GM12875 (cell line): Measurements from ENCODE around the gene GNB1L.

Experiments used
- H3K4me3 ChIP-seq: one replicate; pipeline ENCODE4 v1.5.1; 2011; ENCODE audit warnings: low read depth, low read length, control low read depth
- TF ChIP-seq, protein P1 (sequence below): IDR thresholded peaks from 2 replicates; pipeline ENCODE4 v1.5.1; 2011; ENCODE audit warnings: low read depth, mild to moderate bottlenecking, control low read depth, inconsistent platforms, low read length, moderate library complexity, borderline replicate concordance; ENCODE audit not compliant: insufficient read depth

Gene GNB1L

GRCh38 chr22:19747551-19747950 is 107.1 kb downstream of the GNB1L start:
- TF ChIP-seq, protein P1, sequence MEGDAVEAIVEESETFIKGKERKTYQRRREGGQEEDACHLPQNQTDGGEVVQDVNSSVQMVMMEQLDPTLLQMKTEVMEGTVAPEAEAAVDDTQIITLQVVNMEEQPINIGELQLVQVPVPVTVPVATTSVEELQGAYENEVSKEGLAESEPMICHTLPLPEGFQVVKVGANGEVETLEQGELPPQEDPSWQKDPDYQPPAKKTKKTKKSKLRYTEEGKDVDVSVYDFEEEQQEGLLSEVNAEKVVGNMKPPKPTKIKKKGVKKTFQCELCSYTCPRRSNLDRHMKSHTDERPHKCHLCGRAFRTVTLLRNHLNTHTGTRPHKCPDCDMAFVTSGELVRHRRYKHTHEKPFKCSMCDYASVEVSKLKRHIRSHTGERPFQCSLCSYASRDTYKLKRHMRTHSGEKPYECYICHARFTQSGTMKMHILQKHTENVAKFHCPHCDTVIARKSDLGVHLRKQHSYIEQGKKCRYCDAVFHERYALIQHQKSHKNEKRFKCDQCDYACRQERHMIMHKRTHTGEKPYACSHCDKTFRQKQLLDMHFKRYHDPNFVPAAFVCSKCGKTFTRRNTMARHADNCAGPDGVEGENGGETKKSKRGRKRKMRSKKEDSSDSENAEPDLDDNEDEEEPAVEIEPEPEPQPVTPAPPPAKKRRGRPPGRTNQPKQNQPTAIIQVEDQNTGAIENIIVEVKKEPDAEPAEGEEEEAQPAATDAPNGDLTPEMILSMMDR = no peak
- H3K4me3 ChIP-seq = no peak overlapping the region

DNA sequence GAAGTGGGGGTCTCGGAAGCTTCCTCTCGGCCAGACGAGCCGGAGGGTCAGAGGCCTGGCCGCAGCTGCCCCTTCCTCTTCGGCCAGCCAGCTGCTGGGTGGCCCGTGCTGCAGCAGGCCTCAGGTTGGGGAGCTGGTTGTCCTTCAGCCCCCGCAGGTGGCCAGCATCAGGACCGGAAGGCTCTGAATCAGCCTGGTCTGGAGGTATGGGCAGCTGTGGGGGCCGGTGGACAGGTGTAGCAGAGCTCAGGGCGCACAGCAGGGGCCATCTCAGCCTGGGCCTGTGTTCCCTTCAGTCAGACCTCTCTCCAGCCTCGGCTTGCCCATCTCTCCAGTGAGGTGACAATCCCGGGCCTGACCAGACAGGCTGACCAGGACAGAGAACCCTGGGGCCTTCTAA is 107.9 kb downstream of the GNB1L start:
- H3K4me3 ChIP-seq = no peak overlapping the region
- TF ChIP-seq, protein P1 = no peak

DNA sequence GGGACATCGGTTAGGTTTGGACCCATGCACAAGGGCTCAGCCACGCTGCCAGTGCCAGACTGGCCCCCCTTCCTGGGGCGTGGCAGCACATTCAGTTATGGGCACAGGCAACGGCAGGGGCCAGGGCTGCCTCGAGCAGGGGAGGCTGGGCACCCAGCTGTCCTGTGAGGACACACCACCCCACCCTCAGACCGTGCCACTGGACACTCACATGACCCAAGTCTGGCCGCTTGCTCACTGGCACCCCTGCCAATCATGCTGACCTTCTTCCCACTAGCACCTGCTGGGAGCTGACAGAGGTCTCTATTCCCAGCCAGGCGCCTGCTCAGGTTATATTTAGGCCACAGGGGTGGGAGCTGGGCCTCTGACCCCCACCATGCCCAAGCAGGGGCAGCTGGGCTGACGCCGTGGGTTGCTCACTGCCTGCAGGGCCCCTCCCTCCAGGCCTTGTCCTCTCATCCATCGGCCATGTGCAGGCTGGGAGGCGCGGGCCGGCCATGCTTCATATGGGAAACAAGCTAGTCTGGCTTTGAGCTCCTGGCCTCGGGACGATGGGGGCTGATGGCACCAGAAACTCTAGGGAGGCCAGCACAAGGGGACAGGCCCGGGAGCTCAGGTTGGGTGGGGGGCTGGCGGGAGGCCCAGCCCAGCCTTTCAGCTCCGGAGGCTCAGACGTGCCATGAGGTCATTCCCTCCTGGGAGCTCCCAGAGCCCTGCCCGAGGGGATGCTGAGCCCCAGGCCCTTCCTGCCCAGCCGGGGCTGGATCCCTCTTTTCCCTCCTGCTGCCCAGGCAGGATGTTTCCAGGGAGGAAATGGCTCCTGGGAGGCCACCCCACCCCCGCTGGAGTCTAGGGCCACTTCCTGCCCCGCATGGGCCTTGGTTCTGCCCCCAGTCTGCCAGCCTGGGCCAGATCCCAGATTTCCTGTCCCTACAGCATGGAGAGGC is 109.2 kb downstream of the GNB1L start:
- H3K4me3 ChIP-seq = no peak overlapping the region

DNA sequence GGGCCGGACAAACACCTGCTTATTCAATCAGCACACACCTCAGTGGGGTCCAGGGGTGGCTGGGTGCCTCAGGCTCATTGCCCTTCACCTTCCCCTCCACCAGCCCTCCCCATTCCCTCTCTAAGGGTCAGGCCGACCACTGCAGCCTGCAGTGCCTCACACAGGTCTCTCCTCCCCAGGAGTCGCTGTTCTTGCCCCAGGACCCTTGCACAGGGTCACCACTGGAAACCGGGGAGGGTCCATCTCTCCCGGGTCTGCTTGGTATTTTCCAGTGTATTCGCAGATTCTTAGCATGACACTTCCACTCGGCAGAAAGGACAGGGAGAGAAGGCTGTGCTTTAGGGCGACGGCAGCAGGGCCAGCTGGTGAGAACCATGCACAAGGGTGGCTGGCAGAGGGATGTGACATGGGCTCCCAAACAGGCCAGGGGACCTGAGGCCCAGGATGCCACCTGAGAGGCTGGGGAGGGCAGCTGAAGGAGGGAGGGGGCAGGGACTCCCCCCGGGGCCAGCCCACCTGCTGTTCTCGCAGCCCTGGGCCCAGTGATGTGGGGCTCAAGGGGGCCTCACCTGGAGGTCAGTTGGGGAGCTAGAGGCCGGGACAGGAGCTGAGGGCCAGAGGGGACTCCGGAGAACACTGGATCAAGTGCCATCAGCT is 110.2 kb downstream of the GNB1L start:
- TF ChIP-seq, protein P1 = no peak

More for the DNA sequence above, 109.2 kb downstream of the GNB1L start:
- TF ChIP-seq, protein P1 = no peak

DNA sequence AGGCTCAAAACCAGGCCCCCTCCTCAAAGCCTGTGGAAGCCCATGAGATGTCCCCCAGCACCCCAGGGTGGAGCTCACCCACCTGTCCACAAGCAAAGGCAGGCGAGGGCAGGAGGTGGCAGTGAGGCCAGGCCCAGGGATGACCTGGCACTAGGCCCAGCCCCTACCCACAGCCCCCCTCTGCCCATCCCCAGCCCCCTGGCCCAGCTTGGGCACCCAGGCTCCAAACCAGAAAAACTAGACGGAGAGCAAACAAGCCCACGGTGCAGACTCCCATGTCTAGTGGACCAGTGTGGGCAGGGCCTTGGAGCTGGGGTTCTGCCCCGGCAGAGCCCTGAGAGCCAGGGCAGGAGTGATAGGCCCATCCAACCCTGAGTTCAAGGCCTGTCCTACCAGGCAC is 111.0 kb downstream of the GNB1L start:
- TF ChIP-seq, protein P1 = no peak
- no peak overlapping the region for H3K4me3 ChIP-seq

More for the DNA sequence above, 110.2 kb downstream of the GNB1L start:
- no peak overlapping the region for H3K4me3 ChIP-seq

- TF ChIP-seq, protein P1 = no peak
- H3K4me3 ChIP-seq = no peak overlapping the region
Measured at GRCh38 chr22:19743081-19743480, 111.6 kb downstream of the GNB1L start.
